C4-2B (cell line): Measurements from ENCODE around the gene GNG11.

Experiments used
- CTCF ChIP-seq: fragments of 450-650 bp; conservative IDR thresholded peaks from 2 replicates; pipeline ENCODE4 v1.5.1; 2017; ENCODE audit warnings: mild to moderate bottlenecking
- ZFX ChIP-seq: fragments of 450-650 bp; IDR thresholded peaks from 2 replicates; pipeline ENCODE4 v1.6.1; 2017

- TF ChIP-seq CTCF (no peak), ZFX (no peak)
Observed at GRCh38 chr7:93943816-93944540, 22.4 kb downstream of the GNG11 start.
